ENCODE measurements around the gene WDR91. TPM values are rescaled to one million over a fixed set of nuclear protein-coding genes. Genes with fewer than 3 reads are reported as not detected.

The WDR91 gene
- total and polyA plus RNA-seq, 2 donors (not counting 1 experiment from before 2014, with no cell fraction given), result 6.0 to 27.4 TPM

DNA sequence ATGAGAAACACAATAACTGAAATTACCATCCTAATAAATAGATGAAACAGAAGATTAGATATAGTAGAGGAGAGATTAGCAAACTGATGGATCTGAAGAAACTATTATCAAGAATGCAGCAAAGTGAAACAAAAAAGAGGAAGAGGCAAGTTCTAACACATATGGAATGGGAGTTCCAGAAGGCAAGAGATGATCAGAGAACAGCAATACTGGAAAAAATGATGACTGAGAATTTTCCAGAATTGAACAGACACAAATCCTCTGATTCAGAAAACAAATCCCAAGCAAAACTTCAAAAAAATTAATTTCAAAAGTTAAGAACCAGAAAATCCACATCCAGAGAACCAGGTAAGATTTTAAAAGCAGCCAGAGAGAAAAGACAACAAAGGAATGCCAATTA is 20.6 kb downstream of the WDR91 start:
- Histone ChIP-seq H3K4me2 (ENCODE audit: extremely low read depth, insufficient read depth, low read length) (no peak overlapping the region), H3K4me1 (ENCODE audit: control insufficient read depth, extremely low read depth, insufficient read depth, low read length) (peaks cover 7% of the 10 kb centered on the region), H3K27ac (ENCODE audit: insufficient read depth, low read length) (no peak overlapping the region), H3K4me3 (replicated peaks in 1 of 4; ENCODE audit: control extremely low read depth in 1 of 4, insufficient read depth in 1 of 4, low read depth in 3 of 4, low read length in 4 of 4) (no peak overlapping the region), H2AFZ (ENCODE audit: low read length) (no peak overlapping the region), H3K27me3 (ENCODE audit: control insufficient read depth, insufficient read depth, low read length) (no peaks in the 10 kb centered on the region), H3K36me3 (ENCODE audit: control insufficient read depth, insufficient read depth, low read length) (peaks cover 14% of the 10 kb centered on the region), H3K79me2 (ENCODE audit: control insufficient read depth, insufficient read depth, low read length) (no peaks in the 10 kb centered on the region), H3K9ac (ENCODE audit: insufficient read depth, low read length) (no peak overlapping the region), H3K9me3 (ENCODE audit: control insufficient read depth, insufficient read depth, low read depth, low read length) (no peaks in the 10 kb centered on the region), H4K20me1 (ENCODE audit: control insufficient read depth, extremely low read depth, insufficient read depth, low read length) (no peaks in the 10 kb centered on the region)
- DNase-seq (ENCODE audit: low read depth in 2 of 2), result no peak
- TF ChIP-seq EZH2 (IDR thresholded peaks at IDR 0.05; ENCODE audit: low read length, missing control alignments), result no peak
- TF ChIP-seq, protein P1, sequence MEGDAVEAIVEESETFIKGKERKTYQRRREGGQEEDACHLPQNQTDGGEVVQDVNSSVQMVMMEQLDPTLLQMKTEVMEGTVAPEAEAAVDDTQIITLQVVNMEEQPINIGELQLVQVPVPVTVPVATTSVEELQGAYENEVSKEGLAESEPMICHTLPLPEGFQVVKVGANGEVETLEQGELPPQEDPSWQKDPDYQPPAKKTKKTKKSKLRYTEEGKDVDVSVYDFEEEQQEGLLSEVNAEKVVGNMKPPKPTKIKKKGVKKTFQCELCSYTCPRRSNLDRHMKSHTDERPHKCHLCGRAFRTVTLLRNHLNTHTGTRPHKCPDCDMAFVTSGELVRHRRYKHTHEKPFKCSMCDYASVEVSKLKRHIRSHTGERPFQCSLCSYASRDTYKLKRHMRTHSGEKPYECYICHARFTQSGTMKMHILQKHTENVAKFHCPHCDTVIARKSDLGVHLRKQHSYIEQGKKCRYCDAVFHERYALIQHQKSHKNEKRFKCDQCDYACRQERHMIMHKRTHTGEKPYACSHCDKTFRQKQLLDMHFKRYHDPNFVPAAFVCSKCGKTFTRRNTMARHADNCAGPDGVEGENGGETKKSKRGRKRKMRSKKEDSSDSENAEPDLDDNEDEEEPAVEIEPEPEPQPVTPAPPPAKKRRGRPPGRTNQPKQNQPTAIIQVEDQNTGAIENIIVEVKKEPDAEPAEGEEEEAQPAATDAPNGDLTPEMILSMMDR (conservative IDR thresholded peaks at IDR 0.05 in 1 of 2, IDR thresholded peaks at IDR 0.05 in 1 of 2; ENCODE audit: low read depth in 1 of 2, low read length in 2 of 2), result no peak

DNA sequence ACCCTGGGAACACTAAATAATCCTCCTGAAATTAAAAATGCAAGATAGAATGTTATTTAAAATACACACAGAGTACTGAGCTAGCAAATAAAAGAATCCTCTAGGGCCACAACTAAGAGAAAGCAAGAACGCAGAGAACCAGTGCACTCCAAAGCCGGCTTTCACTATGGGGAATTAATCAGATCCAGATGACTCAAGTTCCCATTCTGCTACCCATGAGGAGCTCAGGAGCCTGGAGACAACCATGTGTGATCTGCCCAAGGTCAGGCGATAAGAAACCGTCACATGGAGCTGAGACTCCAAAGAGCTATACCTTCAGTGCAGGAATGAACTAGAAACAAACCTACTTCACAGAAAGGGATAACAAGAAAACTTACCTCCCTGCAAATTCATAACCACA is 21.4 kb downstream of the WDR91 start:
- no peak overlapping the region for H3K4me3 ChIP-seq (replicated peaks in 1 of 4; ENCODE audit: control extremely low read depth in 1 of 4, insufficient read depth in 1 of 4, low read depth in 3 of 4, low read length in 4 of 4)
- H2AFZ ChIP-seq (ENCODE audit: low read length), result no peak overlapping the region
- no peaks in the 10 kb centered on the region for H3K79me2 ChIP-seq (ENCODE audit: control insufficient read depth, insufficient read depth, low read length)
- H3K27ac ChIP-seq (ENCODE audit: insufficient read depth, low read length), result no peak overlapping the region
- H3K36me3 ChIP-seq (ENCODE audit: control insufficient read depth, insufficient read depth, low read length), result peaks cover 15% of the 10 kb centered on the region
- no peak for TF ChIP-seq EZH2 (IDR thresholded peaks at IDR 0.05; ENCODE audit: low read length, missing control alignments)
- TF ChIP-seq, protein P1 (conservative IDR thresholded peaks at IDR 0.05 in 1 of 2, IDR thresholded peaks at IDR 0.05 in 1 of 2; ENCODE audit: low read depth in 1 of 2, low read length in 2 of 2), result no peak
- H4K20me1 ChIP-seq (ENCODE audit: control insufficient read depth, extremely low read depth, insufficient read depth, low read length), result no peaks in the 10 kb centered on the region
- H3K4me2 ChIP-seq (ENCODE audit: extremely low read depth, insufficient read depth, low read length), result no peak overlapping the region
- H3K4me1 ChIP-seq (ENCODE audit: control insufficient read depth, extremely low read depth, insufficient read depth, low read length), result peaks cover 7% of the 10 kb centered on the region
- no peaks in the 10 kb centered on the region for H3K27me3 ChIP-seq (ENCODE audit: control insufficient read depth, insufficient read depth, low read length)
- no peak overlapping the region for H3K9ac ChIP-seq (ENCODE audit: insufficient read depth, low read length)
- no peaks in the 10 kb centered on the region for H3K9me3 ChIP-seq (ENCODE audit: control insufficient read depth, insufficient read depth, low read depth, low read length)
- DNase-seq (ENCODE audit: low read depth in 2 of 2), result no peak

DNA sequence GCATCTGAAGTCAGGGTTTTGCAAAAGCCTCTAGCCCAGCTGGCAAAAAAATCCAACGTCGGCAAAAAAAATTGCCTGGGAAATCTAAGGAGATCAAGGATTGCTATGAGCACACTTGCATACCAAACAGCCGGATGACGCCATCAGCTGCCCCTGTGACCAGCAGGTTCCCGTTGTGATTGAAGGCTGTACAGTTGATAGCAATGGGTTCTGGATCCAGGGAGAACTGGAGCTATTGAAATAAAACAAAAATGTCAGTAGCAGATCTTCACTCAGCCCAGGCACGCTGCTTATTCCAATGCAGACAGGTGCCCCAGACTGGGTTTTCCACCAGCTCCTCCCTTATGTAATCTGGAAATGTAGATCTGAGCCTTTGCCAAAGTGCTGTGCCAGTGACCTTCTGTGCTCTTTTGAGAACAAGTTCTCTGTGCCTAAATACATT is 22.1 kb downstream of the WDR91 start:
- Histone ChIP-seq H3K4me1 (ENCODE audit: control insufficient read depth, extremely low read depth, insufficient read depth, low read length) (peaks cover 5% of the 10 kb centered on the region), H3K4me3 (replicated peaks in 1 of 4; ENCODE audit: control extremely low read depth in 1 of 4, insufficient read depth in 1 of 4, low read depth in 3 of 4, low read length in 4 of 4) (no peak overlapping the region), H3K79me2 (ENCODE audit: control insufficient read depth, insufficient read depth, low read length) (no peaks in the 10 kb centered on the region), H4K20me1 (ENCODE audit: control insufficient read depth, extremely low read depth, insufficient read depth, low read length) (no peaks in the 10 kb centered on the region), H3K4me2 (ENCODE audit: extremely low read depth, insufficient read depth, low read length) (no peak overlapping the region), H3K9me3 (ENCODE audit: control insufficient read depth, insufficient read depth, low read depth, low read length) (no peaks in the 10 kb centered on the region), H3K27me3 (ENCODE audit: control insufficient read depth, insufficient read depth, low read length) (no peaks in the 10 kb centered on the region), H2AFZ (ENCODE audit: low read length) (no peak overlapping the region), H3K9ac (ENCODE audit: insufficient read depth, low read length) (no peak overlapping the region), H3K27ac (ENCODE audit: insufficient read depth, low read length) (no peak overlapping the region), H3K36me3 (ENCODE audit: control insufficient read depth, insufficient read depth, low read length) (peaks cover 15% of the 10 kb centered on the region)
- TF ChIP-seq, protein P1 (conservative IDR thresholded peaks at IDR 0.05 in 1 of 2, IDR thresholded peaks at IDR 0.05 in 1 of 2; ENCODE audit: low read depth in 1 of 2, low read length in 2 of 2), result no peak
- TF ChIP-seq EZH2 (IDR thresholded peaks at IDR 0.05; ENCODE audit: low read length, missing control alignments), result no peak
- no peak for DNase-seq (ENCODE audit: low read depth in 2 of 2)
